Tibial artery (tissue), 4 donors: ENCODE data around the gene VTI1A.

Experiments used
- DNase-seq, 2 donors: peaks; one replicate each; pipeline ENCODE4 v3.0.0-alpha.2; 2019
- H3K27ac ChIP-seq, 2 donors: fragments of 200-600 bp; sonication (generic) in 1 of 2; 1 replicate in 1 of 2; 2 replicates in 1 of 2; pipeline ENCODE4 v1.5.1; 2018 to 2019; ENCODE audit warnings: mild to moderate bottlenecking in 1 of 2
- H3K27me3 ChIP-seq, 2 donors: fragments of 200-600 bp; sonication (generic) in 1 of 2; one replicate each; pipeline versions ENCODE4 v1.5.1 to v1.6.0; 2016 to 2019
- H3K36me3 ChIP-seq, 3 donors: fragments of 200-600 bp; sonication (generic) in 2 of 3; one replicate each; pipeline ENCODE4 v1.5.1; 2016 to 2019; ENCODE audit warnings: mild to moderate bottlenecking in 2 of 3
- H3K4me1 ChIP-seq, 4 donors: fragments of 200-600 bp; sonication (generic) in 2 of 4; 1 replicate in 3 of 4; 2 replicates in 1 of 4; pipeline ENCODE4 v1.5.1; 2016 to 2019
- H3K4me3 ChIP-seq, 2 donors: fragments of 200-600 bp; sonication (generic) in 1 of 2; 1 replicate in 1 of 2; 2 replicates in 1 of 2; pipeline ENCODE4 v1.5.1; 2018 to 2019; ENCODE audit warnings: mild to moderate bottlenecking in 2 of 2
- H3K9me3 ChIP-seq, 3 donors: fragments of 200-600 bp; sonication (generic) in 1 of 3; one replicate each; pipeline ENCODE4 v1.5.1; 2016 to 2019
- intact Hi-C: fragments of 100-400 bp; cut with DNase I; formaldehyde crosslinking; loops from one replicate; pipeline ENCODE4 v1.15.0; 2023; ENCODE audit warnings: low total_unique reads
- TF ChIP-seq, protein P1 (sequence below), 2 experiments: fragments of 200-600 bp in 1 of 2; fragments of 450-650 bp in 1 of 2; IDR thresholded peaks; one replicate each; pipeline ENCODE4 v1.5.1; 2017 to 2019; ENCODE audit warnings: antibody characterized with exemption in 2 of 2, mild to moderate bottlenecking in 1 of 2, moderate library complexity in 1 of 2

Gene VTI1A

DNA sequence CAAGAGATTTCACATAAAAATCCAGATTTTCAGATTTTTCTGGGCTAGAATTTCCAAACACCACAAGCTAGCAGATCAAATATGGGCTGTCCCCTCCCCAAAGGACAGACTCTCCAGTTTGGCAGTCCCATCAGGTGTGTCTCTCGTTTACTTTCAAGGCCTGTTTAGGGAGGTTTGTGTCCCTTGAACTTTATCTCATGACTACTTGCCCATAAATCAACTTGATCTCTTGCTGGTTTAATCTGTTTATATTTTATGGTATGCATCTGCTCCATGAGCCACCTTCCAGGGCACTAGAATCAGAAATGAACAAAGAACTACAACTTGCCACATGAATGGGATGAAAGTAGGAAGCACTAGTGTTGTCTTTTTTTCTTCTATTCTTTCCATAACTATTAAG, 5.5 kb upstream of the VTI1A start:
- DNase-seq, result no peak
- peaks cover 0 to 15% (median 10%) of the 10 kb centered on the region in 4 donors for H3K4me1 ChIP-seq
- no peaks in the 10 kb centered on the region for H3K9me3 ChIP-seq
- TF ChIP-seq, protein P1, sequence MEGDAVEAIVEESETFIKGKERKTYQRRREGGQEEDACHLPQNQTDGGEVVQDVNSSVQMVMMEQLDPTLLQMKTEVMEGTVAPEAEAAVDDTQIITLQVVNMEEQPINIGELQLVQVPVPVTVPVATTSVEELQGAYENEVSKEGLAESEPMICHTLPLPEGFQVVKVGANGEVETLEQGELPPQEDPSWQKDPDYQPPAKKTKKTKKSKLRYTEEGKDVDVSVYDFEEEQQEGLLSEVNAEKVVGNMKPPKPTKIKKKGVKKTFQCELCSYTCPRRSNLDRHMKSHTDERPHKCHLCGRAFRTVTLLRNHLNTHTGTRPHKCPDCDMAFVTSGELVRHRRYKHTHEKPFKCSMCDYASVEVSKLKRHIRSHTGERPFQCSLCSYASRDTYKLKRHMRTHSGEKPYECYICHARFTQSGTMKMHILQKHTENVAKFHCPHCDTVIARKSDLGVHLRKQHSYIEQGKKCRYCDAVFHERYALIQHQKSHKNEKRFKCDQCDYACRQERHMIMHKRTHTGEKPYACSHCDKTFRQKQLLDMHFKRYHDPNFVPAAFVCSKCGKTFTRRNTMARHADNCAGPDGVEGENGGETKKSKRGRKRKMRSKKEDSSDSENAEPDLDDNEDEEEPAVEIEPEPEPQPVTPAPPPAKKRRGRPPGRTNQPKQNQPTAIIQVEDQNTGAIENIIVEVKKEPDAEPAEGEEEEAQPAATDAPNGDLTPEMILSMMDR (IDR thresholded peaks at IDR 0.05), result no peak
- no peak overlapping the region for H3K27ac ChIP-seq
- H3K27me3 ChIP-seq, result no peaks in the 10 kb centered on the region
- intact Hi-C loops, result no loop called here
- peaks cover 40 to 69% (median 54%) of the 10 kb centered on the region in 3 donors for H3K36me3 ChIP-seq
- H3K4me3 ChIP-seq, result no peak overlapping the region

DNA sequence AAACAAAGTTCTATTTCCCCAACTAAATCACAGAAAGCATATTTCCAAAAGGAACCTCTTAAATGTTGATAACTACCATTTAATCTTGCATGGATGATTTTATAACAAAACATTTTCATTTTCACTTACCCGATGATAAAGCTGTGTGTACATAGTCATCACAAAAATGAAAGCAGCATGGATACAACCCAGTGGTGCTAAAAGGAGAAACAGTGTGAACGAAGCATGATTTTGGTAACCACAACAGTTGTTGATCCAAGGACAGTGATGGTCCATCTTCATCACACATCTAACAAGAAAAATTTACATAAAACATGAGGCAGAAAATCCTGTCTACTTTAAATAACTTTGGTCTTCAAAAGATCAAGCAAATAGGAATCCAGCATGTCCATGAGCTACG, 5.0 kb upstream of the VTI1A start:
- Histone ChIP-seq H3K4me3 (no peak overlapping the region), H3K27me3 (no peaks in the 10 kb centered on the region), H3K9me3 (no peaks in the 10 kb centered on the region), H3K27ac (no peak overlapping the region), H3K4me1 (peaks cover 0 to 15% (median 10%) of the 10 kb centered on the region in 4 donors), H3K36me3 (peaks cover 35 to 64% (median 49%) of the 10 kb centered on the region in 3 donors)
- intact Hi-C loops, result no loop called here
- no peak for DNase-seq
- TF ChIP-seq, protein P1 (IDR thresholded peaks at IDR 0.05), result no peak

DNA sequence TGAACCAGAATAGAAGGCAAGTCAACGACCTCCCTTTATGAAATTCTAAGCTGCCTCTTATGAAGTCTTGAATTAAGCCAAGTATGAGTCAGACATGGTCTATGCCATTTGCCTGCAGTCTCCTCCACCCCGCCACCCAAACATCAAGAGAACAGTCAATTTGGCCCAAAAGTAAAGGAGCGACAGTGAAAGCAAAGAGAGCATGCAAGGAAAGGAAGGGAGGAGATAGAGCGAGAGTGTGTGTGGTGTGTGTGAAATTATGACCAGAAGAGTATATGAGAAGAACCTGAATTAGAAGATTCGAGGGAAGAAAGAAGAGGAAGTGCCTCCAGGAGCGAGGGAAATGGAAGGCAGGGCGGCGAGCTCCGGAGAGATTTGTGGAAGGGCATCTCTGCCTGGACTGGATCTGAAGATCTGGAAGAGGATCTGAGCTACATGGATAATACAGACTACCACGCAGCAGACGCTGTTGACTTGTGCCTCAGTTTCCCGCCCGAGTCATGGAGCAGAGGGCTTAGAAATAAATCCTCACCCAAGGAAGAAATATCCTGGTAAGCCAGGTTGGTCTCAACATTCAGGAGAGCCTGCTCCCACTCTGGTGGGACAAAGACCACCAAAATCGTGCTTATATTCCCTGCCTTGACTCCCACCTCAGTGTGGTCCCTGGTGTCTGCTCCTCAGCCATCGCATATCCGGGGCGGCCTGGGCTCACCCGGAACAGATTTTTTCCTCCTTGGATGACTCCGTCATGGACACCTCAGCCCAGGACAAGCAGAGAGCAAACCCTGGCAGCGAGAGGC, 760 bp upstream of the VTI1A start:
- no peak for DNase-seq
- intact Hi-C loops, result no loop called here
- H3K9me3 ChIP-seq, result no peaks in the 10 kb centered on the region
- H3K27me3 ChIP-seq, result no peaks in the 10 kb centered on the region
- TF ChIP-seq, protein P1 (IDR thresholded peaks at IDR 0.05), result no peak
- peaks cover 8 to 22% (median 15%) of the 10 kb centered on the region in 3 donors for H3K36me3 ChIP-seq
- H3K4me3 ChIP-seq, result peak overlapping the region; percentile 71 to 96
- peak overlapping the region; percentile 86 to 87 for H3K27ac ChIP-seq
- peaks cover 0 to 29% (median 24%) of the 10 kb centered on the region in 4 donors for H3K4me1 ChIP-seq

DNA sequence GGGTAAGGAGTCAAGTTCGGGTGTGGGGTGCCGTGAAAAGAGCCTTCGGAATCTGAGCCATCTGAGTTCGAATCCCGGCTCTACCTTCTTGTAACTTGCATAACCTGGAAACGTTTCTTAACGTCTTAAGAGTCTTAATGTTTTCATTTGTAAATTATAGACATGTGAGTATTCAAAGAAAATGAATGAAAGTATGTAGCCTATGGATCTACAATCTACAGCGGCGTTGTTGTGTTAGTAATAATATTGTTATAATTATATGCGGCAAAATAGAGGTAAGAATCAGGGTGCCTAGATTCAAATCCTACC, 559 bp downstream of the VTI1A start:
- Histone ChIP-seq H3K27me3 (no peaks in the 10 kb centered on the region), H3K36me3 (peaks cover 0 to 9% (median 6%) of the 10 kb centered on the region in 3 donors), H3K9me3 (no peaks in the 10 kb centered on the region), H3K4me1 (peaks cover 0 to 29% (median 24%) of the 10 kb centered on the region in 4 donors), H3K27ac (peak overlapping the region; percentile 86 to 87), H3K4me3 (peak overlapping the region; percentile 71 to 96)
- TF ChIP-seq, protein P1 (IDR thresholded peaks at IDR 0.05), result no peak
- DNase-seq, result no peak
- intact Hi-C loops, result no loop called here

DNA sequence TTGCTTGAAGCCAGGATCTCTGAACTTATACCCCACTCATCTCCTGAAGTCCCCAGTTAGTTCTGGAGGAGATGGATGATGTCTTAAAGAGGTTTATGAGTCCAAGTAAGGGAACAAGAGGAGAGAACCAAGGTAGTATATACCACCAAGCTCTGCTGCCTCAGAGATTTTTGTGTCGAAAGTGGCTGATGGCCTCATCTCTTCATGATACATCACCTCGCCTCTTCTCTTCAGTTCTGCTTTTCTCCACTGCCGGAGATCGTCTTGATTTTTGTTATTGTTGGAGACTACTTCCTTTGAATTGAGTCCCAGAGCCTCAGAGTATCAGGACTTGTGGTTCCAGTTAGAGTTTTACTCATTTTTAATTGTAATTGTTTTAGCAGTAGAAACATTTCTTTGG, 1.9 kb downstream of the VTI1A start:
- intact Hi-C loops, result no loop called here
- no peaks in the 10 kb centered on the region for H3K27me3 ChIP-seq
- TF ChIP-seq, protein P1 (IDR thresholded peaks at IDR 0.05), result no peak
- H3K9me3 ChIP-seq, result no peaks in the 10 kb centered on the region
- peaks cover 0 to 29% (median 24%) of the 10 kb centered on the region in 4 donors for H3K4me1 ChIP-seq
- peaks cover 0 to under 1% (median 0%) of the 10 kb centered on the region in 3 donors for H3K36me3 ChIP-seq
- no peak overlapping the region for H3K4me3 ChIP-seq
- H3K27ac ChIP-seq, result no peak overlapping the region
- no peak for DNase-seq
